ENCODE measurements around the gene NSG1. TPM values are rescaled to one million over a fixed set of nuclear protein-coding genes. Genes with fewer than 3 reads are reported as not detected.

The NSG1 gene
- total RNA-seq, 1 donor from 2014 or later = 2.9 TPM

GRCh38 chr4:4377732-4378460, 9.0 kb upstream of the NSG1 start:
- H3K4me1 Mint-ChIP-seq (ENCODE audit: unreplicated experiment) = peaks cover 2% of the 10 kb centered on the region
- H3K9me3 Mint-ChIP-seq (ENCODE audit: unreplicated experiment) = no peaks in the 10 kb centered on the region
- no peak for TF ChIP-seq CTCF (IDR thresholded peaks at IDR 0.05; ENCODE audit: unreplicated experiment)
- peaks cover 2% of the 10 kb centered on the region for H3K27me3 Mint-ChIP-seq (ENCODE audit: unreplicated experiment)
- H3K27ac Mint-ChIP-seq (ENCODE audit: unreplicated experiment) = no peak overlapping the region
- DNase-seq (ENCODE audit: low spot score) = no peak
- no peak overlapping the region for H3K4me3 Mint-ChIP-seq (ENCODE audit: unreplicated experiment)
- no peaks in the 10 kb centered on the region for H3K36me3 Mint-ChIP-seq (ENCODE audit: low read depth, unreplicated experiment)

DNA sequence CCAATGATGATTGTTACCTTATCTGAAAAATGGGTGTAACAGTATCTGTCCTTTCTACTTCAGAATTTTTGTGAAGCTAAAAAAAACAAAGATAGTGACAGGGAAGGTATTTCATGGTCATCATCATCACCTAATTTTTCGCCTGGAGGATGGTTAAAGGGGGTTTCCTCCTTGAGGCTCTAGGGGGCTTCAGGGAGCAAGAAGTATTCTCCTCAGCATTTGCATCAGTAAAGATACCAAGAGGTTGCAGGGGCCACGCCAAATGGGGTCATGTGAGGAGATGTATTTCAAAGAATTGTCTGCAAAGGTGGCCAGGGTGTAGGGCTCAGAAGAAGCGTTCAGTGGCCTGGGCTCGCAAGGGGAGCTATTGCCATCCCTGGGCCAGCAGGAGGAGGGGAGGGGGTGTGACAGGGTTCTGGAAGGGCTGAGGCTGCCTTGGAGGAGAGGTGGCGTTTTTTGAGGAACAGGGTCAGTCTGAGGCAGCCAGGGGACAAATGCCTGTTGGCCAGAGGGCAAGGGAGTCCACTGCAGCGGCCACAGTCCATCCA, 7.3 kb upstream of the NSG1 start:
- Mint-ChIP-seq H3K36me3 (ENCODE audit: low read depth, unreplicated experiment) (no peaks in the 10 kb centered on the region), H3K9me3 (ENCODE audit: unreplicated experiment) (no peaks in the 10 kb centered on the region), H3K27ac (ENCODE audit: unreplicated experiment) (no peak overlapping the region), H3K27me3 (ENCODE audit: unreplicated experiment) (no peaks in the 10 kb centered on the region), H3K4me3 (ENCODE audit: unreplicated experiment) (no peak overlapping the region), H3K4me1 (ENCODE audit: unreplicated experiment) (peaks cover 2% of the 10 kb centered on the region)
- DNase-seq (ENCODE audit: low spot score) = no peak
- TF ChIP-seq CTCF (IDR thresholded peaks at IDR 0.05; ENCODE audit: unreplicated experiment) = no peak

DNA sequence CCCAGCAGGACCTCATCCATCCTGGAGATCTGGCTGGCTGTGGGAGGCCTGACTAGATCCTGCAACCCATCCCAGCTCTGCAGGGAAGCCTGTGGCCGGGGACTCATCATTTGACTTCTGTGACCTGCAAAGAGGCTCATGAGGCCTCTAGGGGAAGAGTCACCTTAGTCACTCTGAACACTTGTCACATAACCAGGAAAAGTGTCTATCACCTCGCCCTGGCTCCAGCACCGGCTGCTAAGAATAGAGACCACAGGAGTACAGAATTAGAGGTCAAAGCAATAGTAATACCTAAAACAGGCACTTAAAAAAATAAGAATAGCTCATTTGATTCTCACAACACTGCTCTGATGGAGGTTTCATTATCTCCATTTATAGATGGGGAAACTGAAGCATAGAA, 3.8 kb upstream of the NSG1 start:
- H3K36me3 Mint-ChIP-seq (ENCODE audit: low read depth, unreplicated experiment) = peaks cover under 1% of the 10 kb centered on the region
- H3K9me3 Mint-ChIP-seq (ENCODE audit: unreplicated experiment) = no peaks in the 10 kb centered on the region
- no peak overlapping the region for H3K4me3 Mint-ChIP-seq (ENCODE audit: unreplicated experiment)
- peaks cover 5% of the 10 kb centered on the region for H3K27me3 Mint-ChIP-seq (ENCODE audit: unreplicated experiment)
- no peak for TF ChIP-seq CTCF (IDR thresholded peaks at IDR 0.05; ENCODE audit: unreplicated experiment)
- no peak overlapping the region for H3K27ac Mint-ChIP-seq (ENCODE audit: unreplicated experiment)
- H3K4me1 Mint-ChIP-seq (ENCODE audit: unreplicated experiment) = peaks cover 4% of the 10 kb centered on the region
- no peak for DNase-seq (ENCODE audit: low spot score)

DNA sequence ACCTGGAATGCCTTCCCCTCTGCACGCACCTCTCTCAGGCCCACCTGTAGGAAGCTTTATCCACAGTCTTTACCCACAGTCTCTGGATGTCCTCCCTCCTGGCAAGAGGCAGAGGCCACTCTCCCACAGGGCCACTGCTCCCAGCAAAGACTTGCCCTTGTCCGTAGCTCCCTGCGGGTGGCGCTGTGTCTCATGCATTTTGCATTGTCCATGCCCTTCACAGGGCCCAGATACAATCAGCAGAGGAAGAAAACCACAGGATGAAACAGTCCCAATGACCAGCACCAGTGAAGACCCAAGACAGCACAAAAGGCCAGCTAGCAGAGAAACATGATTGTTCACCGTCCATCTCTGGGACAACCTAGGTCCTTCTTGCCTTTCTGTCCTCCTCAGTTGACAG, 2.1 kb upstream of the NSG1 start:
- Mint-ChIP-seq H3K4me3 (ENCODE audit: unreplicated experiment) (peak overlapping the region; percentile 40), H3K36me3 (ENCODE audit: low read depth, unreplicated experiment) (peaks cover 8% of the 10 kb centered on the region), H3K27ac (ENCODE audit: unreplicated experiment) (no peak overlapping the region), H3K9me3 (ENCODE audit: unreplicated experiment) (no peaks in the 10 kb centered on the region), H3K4me1 (ENCODE audit: unreplicated experiment) (peaks cover 8% of the 10 kb centered on the region), H3K27me3 (ENCODE audit: unreplicated experiment) (peaks cover 10% of the 10 kb centered on the region)
- peak; percentile 72 for DNase-seq (ENCODE audit: low spot score)
- TF ChIP-seq CTCF (IDR thresholded peaks at IDR 0.05; ENCODE audit: unreplicated experiment) = peak; percentile 43

DNA sequence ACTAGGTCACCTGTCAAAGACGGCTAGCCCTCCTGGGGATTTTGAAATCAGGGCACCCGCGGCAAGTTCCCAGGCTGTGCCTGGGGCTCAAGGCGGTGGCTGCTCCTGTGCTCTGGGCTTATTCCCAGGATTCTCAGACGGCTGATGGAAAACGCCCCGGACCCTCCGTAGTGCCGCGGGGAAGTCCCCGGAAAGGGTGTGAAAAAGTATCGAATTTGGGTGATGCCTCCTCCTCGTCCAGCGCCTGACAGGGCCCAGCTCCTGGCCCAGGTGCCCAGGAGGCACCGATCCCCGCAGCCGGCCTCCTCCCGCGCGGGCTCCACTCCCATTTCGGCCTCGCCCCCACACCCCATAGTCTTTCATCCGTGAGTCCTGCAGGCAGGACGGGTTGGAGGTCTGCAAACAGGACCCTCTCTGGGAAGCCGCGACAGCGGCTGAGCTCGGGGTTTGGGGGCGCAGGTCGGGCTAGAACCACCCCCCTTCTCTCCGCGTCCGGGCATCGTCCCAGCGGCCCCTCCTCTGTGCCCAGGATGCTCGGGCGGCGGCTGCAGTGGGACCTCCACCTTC, 1.1 kb upstream of the NSG1 start:
- Mint-ChIP-seq H3K36me3 (ENCODE audit: low read depth, unreplicated experiment) (peaks cover 8% of the 10 kb centered on the region), H3K9me3 (ENCODE audit: unreplicated experiment) (no peaks in the 10 kb centered on the region), H3K27ac (ENCODE audit: unreplicated experiment) (no peak overlapping the region), H3K4me3 (ENCODE audit: unreplicated experiment) (peak overlapping the region; percentile 78), H3K4me1 (ENCODE audit: unreplicated experiment) (peaks cover 8% of the 10 kb centered on the region), H3K27me3 (ENCODE audit: unreplicated experiment) (peaks cover 10% of the 10 kb centered on the region)
- TF ChIP-seq CTCF (IDR thresholded peaks at IDR 0.05; ENCODE audit: unreplicated experiment) = no peak
- DNase-seq (ENCODE audit: low spot score) = no peak
